HG03196 (cell line): ENCODE results near the gene CORO6.
"Not testable (repeated sequence)": the region's sequence is repeated elsewhere in the genome, so short reads cannot be mapped to it uniquely, and the experiment has no call there.

ENCODE experiments used
- ATAC-seq: cut with Tn5 transposase; IDR thresholded peaks from one replicate; pipeline ENCODE4 v1.9.1; 2021; ENCODE audit not compliant: unreplicated experiment

The CORO6 gene

GRCh38 chr17:29622337-29623282 lies at the start of gene CORO6:
Gene CORO6, minus strand, starts transcription at chr17:29622912. Its CDS starts 1,491 bp downstream, at chr17:29621421.
- ATAC-seq, result no peak

- no peak for ATAC-seq
Observed at GRCh38 chr17:29671661-29672060, 48.9 kb upstream of the CORO6 start.

GRCh38 chr17:29669266-29669665 lies 46.6 kb upstream of the CORO6 start:
- no peak for ATAC-seq

GRCh38 chr17:29667969-29668368 lies 45.3 kb upstream of the CORO6 start:
- ATAC-seq, result no peak

GRCh38 chr17:29665481-29665810 lies 42.7 kb upstream of the CORO6 start:
- no peak for ATAC-seq

- ATAC-seq, result no peak
Observed at GRCh38 chr17:29664743-29665480, 42.2 kb upstream of the CORO6 start.

GRCh38 chr17:29663155-29663554 lies 40.4 kb upstream of the CORO6 start:
- ATAC-seq, result no peak

GRCh38 chr17:29661213-29661612 lies 38.5 kb upstream of the CORO6 start:
- ATAC-seq, result no peak

GRCh38 chr17:29659155-29659554 lies 36.4 kb upstream of the CORO6 start:
- ATAC-seq, result no peak

GRCh38 chr17:29655323-29655722 lies 32.6 kb upstream of the CORO6 start:
- no peak for ATAC-seq

- no peak for ATAC-seq
Observed at GRCh38 chr17:29653995-29654714, 31.4 kb upstream of the CORO6 start.

- ATAC-seq, result no peak
Observed at GRCh38 chr17:29652976-29653375, 30.3 kb upstream of the CORO6 start.

- not testable (repeated sequence) for ATAC-seq
Observed at GRCh38 chr17:29651913-29652312, 29.2 kb upstream of the CORO6 start.

- ATAC-seq, result no peak
Observed at GRCh38 chr17:29650396-29650795, 27.7 kb upstream of the CORO6 start.

GRCh38 chr17:29649359-29649758 lies 26.6 kb upstream of the CORO6 start:
- no peak for ATAC-seq

- no peak for ATAC-seq
Observed at GRCh38 chr17:29648005-29648404, 25.3 kb upstream of the CORO6 start.

- no peak for ATAC-seq
Observed at GRCh38 chr17:29645515-29646051, 22.9 kb upstream of the CORO6 start.

- ATAC-seq, result no peak
Observed at GRCh38 chr17:29643817-29644160, 21.1 kb upstream of the CORO6 start.

- no peak for ATAC-seq
Observed at GRCh38 chr17:29642171-29642611, 19.5 kb upstream of the CORO6 start.

- ATAC-seq, result no peak
Observed at GRCh38 chr17:29640981-29641642, 18.4 kb upstream of the CORO6 start.

- ATAC-seq, result no peak
Observed at GRCh38 chr17:29640413-29640812, 17.7 kb upstream of the CORO6 start.
